HFF-Myc (cell line): ENCODE measurements around the gene OR2AJ1.

Experiments used
- DNase-seq: peaks from one replicate; pipeline ENCODE4 v3.0.0-alpha.2; 2011; ENCODE audit warnings: low read depth; ENCODE audit errors: extremely low read depth
- H3K4me3 ChIP-seq: replicated peaks from 2 replicates; pipeline ENCODE4 v1.5.1; 2011; ENCODE audit warnings: low read depth, mild to moderate bottlenecking, control low read depth, low read length
- TF ChIP-seq, protein P1 (sequence below): IDR thresholded peaks from 2 replicates; pipeline ENCODE4 v1.5.1; 2012; ENCODE audit warnings: mild to moderate bottlenecking, low read depth, low read length, control low read depth; ENCODE audit errors: missing control alignments

Gene OR2AJ1

GRCh38 chr1:247905181-247905580, 19.5 kb upstream of the OR2AJ1 start:
- TF ChIP-seq, protein P1, sequence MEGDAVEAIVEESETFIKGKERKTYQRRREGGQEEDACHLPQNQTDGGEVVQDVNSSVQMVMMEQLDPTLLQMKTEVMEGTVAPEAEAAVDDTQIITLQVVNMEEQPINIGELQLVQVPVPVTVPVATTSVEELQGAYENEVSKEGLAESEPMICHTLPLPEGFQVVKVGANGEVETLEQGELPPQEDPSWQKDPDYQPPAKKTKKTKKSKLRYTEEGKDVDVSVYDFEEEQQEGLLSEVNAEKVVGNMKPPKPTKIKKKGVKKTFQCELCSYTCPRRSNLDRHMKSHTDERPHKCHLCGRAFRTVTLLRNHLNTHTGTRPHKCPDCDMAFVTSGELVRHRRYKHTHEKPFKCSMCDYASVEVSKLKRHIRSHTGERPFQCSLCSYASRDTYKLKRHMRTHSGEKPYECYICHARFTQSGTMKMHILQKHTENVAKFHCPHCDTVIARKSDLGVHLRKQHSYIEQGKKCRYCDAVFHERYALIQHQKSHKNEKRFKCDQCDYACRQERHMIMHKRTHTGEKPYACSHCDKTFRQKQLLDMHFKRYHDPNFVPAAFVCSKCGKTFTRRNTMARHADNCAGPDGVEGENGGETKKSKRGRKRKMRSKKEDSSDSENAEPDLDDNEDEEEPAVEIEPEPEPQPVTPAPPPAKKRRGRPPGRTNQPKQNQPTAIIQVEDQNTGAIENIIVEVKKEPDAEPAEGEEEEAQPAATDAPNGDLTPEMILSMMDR = no peak
- DNase-seq = no peak

DNA sequence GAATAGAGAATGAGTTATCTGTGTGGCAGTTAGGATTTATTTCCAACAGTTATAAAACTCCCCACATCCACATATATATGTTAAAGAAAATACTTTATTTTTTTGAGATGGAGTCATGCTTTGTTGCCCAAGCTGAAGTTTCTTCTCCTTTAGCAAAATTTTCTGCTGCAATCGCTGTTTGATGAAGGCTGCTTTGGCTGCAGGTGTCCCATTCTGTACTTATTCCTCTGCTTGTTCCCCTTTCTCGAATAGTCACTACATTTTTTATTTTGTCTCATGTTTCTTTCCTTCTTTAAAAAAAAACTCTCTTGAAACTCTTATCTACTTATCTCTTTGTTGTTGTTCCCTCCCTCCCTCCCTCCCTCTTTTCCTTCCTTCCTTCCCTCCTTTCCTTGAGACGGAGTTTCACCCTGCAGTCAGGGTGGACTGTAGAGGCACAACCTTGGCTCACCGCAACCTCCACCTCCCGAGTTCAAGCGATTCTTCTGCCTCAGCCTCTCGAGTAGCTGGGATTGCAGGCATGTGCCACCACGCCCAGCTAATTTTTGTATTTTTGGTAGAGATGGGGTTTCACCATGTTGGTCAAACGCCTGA, 18.7 kb upstream of the OR2AJ1 start:
- TF ChIP-seq, protein P1 = no peak
- no peak overlapping the region for H3K4me3 ChIP-seq
- no peak for DNase-seq

More at GRCh38 chr1:247905181-247905580, 19.5 kb upstream of the OR2AJ1 start:
- H3K4me3 ChIP-seq = no peak overlapping the region

GRCh38 chr1:247906504-247907047, 18.1 kb upstream of the OR2AJ1 start:
- H3K4me3 ChIP-seq = no peak overlapping the region
- TF ChIP-seq, protein P1 = no peak
- DNase-seq = no peak

GRCh38 chr1:247908766-247909165, 15.9 kb upstream of the OR2AJ1 start:
- H3K4me3 ChIP-seq = no peak overlapping the region
- TF ChIP-seq, protein P1 = no peak
- no peak for DNase-seq

GRCh38 chr1:247913786-247914185, 10.9 kb upstream of the OR2AJ1 start:
- no peak for DNase-seq
- no peak overlapping the region for H3K4me3 ChIP-seq
- TF ChIP-seq, protein P1 = no peak

- TF ChIP-seq, protein P1 = no peak
- DNase-seq = no peak
- no peak overlapping the region for H3K4me3 ChIP-seq
Observed at GRCh38 chr1:247914941-247915662, 9.6 kb upstream of the OR2AJ1 start.
